KMS-11 (cell line): ENCODE data around the gene GNB1L.

Experiments used
- H2AFZ ChIP-seq: fragments of 200-600 bp; sonication (generic); 2 replicates; pipeline ENCODE4 v1.6.1; 2016; ENCODE audit warnings: antibody characterized with exemption, mixed run types, low read depth
- H3K27ac ChIP-seq: fragments of 200-600 bp; sonication (generic); 2 replicates; pipeline ENCODE4 v1.6.1; 2016; ENCODE audit warnings: mild to moderate bottlenecking, mixed run types
- H3K27me3 ChIP-seq: fragments of 200-600 bp; sonication (generic); 2 replicates; pipeline ENCODE4 v1.6.1; 2017; ENCODE audit warnings: mild to moderate bottlenecking, low read depth, mixed run types, moderate library complexity; ENCODE audit not compliant: insufficient read depth
- H3K36me3 ChIP-seq: fragments of 200-600 bp; sonication (generic); 2 replicates; pipeline ENCODE4 v1.6.1; 2017; ENCODE audit warnings: mild to moderate bottlenecking, mixed run types; ENCODE audit not compliant: insufficient read depth
- H3K4me1 ChIP-seq: fragments of 200-600 bp; sonication (generic); 2 replicates; pipeline ENCODE4 v1.6.1; 2016; ENCODE audit warnings: mild to moderate bottlenecking, low read depth, mixed run types; ENCODE audit not compliant: poor library complexity, severe bottlenecking
- H3K4me2 ChIP-seq: fragments of 200-600 bp; sonication (generic); 2 replicates; pipeline ENCODE4 v1.7.0; 2016; ENCODE audit warnings: mild to moderate bottlenecking, mixed run types
- H3K4me3 ChIP-seq: fragments of 200-600 bp; sonication (generic); IDR thresholded peaks from 2 replicates; pipeline ENCODE4 v1.6.1; 2017; ENCODE audit warnings: low read depth, low read length, mixed read lengths; ENCODE audit not compliant: insufficient read depth
- H3K79me2 ChIP-seq: fragments of 200-600 bp; sonication (generic); 2 replicates; pipeline ENCODE4 v1.6.1; 2016; ENCODE audit warnings: low read depth, mixed run types; ENCODE audit not compliant: insufficient read depth
- H3K9ac ChIP-seq: fragments of 200-600 bp; sonication (generic); 2 replicates; pipeline ENCODE4 v1.6.1; 2016; ENCODE audit warnings: mild to moderate bottlenecking, mixed run types
- H4K20me1 ChIP-seq: fragments of 200-600 bp; sonication (generic); 2 replicates; pipeline ENCODE4 v1.6.1; 2016; ENCODE audit warnings: mild to moderate bottlenecking, mixed run types; ENCODE audit not compliant: insufficient read depth
- TF ChIP-seq, protein P1 (sequence below): fragments of 200-600 bp; sonication (generic); conservative IDR thresholded peaks from 2 replicates; pipeline ENCODE4 v1.6.1; 2017; ENCODE audit warnings: low read depth, mild to moderate bottlenecking, antibody characterized with exemption, low read length, moderate library complexity, mixed read lengths

Gene GNB1L

DNA sequence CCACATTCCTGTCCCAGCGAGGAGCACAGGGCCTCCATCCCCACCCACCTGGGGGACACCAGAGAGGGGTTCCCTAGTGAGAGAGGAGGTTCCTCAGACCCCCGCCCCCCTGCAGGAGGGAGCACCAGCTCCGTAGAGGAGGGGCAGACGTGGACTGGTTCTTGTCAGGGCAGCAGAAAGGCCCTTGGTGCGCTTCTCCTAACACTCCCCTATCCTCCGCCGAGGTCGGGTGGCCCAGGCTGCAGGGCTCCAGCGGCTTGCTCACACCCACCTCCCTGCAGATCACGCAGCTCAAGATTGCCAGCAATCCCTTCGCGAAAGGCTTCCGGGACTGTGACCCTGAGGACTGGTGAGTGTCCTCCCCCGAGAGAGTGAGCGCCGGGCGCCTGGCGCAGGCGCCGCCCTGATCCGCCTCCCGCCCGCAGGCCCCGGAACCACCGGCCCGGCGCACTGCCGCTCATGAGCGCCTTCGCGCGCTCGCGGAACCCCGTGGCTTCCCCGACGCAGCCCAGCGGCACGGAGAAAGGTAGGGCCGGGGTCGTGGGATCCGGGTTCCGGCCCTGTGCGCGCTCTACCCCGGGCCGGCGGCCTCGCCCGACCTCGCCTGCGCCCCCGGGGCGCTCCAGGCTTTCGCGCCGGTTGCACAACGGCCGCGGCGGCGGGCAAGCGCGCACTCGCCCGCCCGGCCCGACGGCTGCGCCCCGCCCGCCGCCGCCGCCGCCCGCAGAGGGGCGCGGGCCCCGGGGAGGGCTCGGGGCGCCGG, 89.0 kb downstream of the GNB1L start:
- Histone ChIP-seq H3K4me2 (no peak overlapping the region), H3K36me3 (no peaks in the 10 kb centered on the region), H3K27ac (no peak overlapping the region), H2AFZ (no peak overlapping the region), H3K27me3 (peaks cover 36% of the 10 kb centered on the region; the same call in 1 of the 2 replicates), H4K20me1 (no peaks in the 10 kb centered on the region), H3K79me2 (no peaks in the 10 kb centered on the region), H3K4me3 (no peak overlapping the region), H3K9ac (no peak overlapping the region), H3K4me1 (no peaks in the 10 kb centered on the region)
- TF ChIP-seq, protein P1, sequence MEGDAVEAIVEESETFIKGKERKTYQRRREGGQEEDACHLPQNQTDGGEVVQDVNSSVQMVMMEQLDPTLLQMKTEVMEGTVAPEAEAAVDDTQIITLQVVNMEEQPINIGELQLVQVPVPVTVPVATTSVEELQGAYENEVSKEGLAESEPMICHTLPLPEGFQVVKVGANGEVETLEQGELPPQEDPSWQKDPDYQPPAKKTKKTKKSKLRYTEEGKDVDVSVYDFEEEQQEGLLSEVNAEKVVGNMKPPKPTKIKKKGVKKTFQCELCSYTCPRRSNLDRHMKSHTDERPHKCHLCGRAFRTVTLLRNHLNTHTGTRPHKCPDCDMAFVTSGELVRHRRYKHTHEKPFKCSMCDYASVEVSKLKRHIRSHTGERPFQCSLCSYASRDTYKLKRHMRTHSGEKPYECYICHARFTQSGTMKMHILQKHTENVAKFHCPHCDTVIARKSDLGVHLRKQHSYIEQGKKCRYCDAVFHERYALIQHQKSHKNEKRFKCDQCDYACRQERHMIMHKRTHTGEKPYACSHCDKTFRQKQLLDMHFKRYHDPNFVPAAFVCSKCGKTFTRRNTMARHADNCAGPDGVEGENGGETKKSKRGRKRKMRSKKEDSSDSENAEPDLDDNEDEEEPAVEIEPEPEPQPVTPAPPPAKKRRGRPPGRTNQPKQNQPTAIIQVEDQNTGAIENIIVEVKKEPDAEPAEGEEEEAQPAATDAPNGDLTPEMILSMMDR: no peak

DNA sequence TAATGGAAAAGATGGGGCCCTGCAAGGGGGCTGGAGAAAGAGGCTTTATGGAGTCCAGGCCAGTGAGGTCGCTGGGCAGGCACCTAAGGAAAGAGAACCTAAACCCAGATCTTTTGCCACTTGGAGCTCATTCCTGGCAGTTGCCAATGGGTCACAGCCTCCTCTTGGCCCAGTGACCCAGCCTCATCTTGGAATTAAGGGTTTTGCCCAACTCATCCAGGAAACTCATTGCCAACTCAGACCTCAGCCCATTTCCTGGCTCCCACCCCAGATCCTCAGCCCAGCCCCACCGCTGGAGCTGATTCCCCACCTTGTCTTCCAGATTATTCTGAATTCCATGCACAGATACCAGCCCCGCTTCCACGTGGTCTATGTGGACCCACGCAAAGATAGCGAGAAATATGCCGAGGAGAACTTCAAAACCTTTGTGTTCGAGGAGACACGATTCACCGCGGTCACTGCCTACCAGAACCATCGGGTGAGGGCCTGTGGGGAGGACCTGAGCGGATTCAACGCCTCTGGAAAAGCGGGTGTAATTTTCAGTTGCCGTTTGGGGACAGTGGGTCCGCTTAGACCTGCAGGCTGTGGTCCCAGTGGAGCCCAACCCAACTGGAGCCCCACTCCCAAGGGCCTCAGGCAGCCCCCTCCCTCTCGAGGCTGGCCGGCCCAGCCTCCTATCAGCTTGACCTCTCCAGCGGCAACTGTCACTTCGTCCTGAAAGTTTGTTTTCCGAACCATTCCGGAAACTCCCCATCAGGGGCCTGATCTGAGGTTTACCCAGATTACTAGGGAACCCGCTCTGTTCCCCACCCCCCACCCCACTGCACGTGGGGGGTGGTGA, 89.8 kb downstream of the GNB1L start:
- Histone ChIP-seq H3K9ac (no peak overlapping the region), H4K20me1 (no peaks in the 10 kb centered on the region), H3K36me3 (no peaks in the 10 kb centered on the region), H3K27me3 (peaks cover 34% of the 10 kb centered on the region; the same call in 1 of the 2 replicates), H3K4me2 (no peak overlapping the region), H3K27ac (no peak overlapping the region), H3K4me3 (no peak overlapping the region), H3K4me1 (no peaks in the 10 kb centered on the region), H3K79me2 (no peaks in the 10 kb centered on the region), H2AFZ (no peak overlapping the region)
- TF ChIP-seq, protein P1: no peak

DNA sequence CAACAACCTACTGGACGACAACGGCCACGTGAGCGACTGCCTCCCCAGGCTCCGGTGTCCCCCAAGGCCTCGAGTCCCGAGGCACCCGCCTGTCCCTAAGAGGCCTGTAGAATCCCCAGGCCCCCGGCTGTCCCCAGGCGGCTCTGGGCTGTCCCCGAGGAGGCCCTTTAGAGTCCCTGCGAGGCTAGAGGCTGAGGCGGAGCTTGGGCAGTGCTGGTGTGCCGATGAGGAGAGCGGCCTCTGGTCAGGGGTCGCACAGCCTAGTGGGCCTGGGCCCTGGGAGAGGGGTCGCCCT, 90.4 kb downstream of the GNB1L start:
- no peak overlapping the region for H3K27ac ChIP-seq
- peaks cover 33% of the 10 kb centered on the region; the same call in 1 of the 2 replicates for H3K27me3 ChIP-seq
- no peaks in the 10 kb centered on the region for H3K4me1 ChIP-seq

DNA sequence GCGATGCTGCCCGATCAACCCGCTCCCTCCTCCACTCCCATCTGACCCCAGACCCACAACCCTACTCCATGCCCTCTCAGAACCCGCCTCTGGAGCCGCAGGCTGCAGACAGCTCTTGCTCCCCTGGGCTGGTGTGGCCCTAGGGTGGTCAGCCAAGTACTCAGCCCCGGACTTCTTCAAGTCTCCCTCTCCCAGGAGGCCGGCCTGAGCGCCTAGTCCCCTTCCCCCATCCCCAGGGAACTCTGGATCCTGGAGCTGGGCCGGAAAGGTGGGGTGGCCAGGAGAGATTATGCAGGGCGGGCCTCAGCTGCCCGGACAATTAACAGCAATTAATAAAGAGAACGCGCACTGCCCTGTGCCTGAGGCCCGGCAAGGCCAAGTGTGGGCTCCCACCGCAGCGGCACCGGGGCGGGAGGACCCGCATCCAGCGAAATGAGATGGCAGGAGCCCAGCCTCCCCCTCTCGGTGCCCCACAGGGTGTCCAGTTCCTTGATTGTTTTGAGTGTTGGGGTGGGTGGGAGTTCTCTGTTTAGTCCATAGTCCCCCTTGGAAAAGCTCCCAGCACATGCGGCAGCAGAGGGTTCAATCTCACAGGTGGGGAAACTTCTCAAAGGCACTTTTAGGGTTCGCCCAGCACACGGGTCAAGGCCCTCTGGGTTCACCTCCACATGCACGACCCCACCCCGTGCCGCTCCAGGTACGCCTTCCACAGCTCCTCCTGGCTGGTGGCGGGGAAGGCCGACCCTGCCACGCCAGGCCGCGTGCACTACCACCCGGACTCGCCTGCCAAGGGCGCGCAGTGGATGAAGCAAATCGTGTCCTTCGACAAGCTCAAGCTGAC, 91.0 kb downstream of the GNB1L start:
- Histone ChIP-seq H3K9ac (no peak overlapping the region), H2AFZ (no peak overlapping the region), H3K4me2 (no peak overlapping the region), H4K20me1 (no peaks in the 10 kb centered on the region), H3K4me3 (no peak overlapping the region), H3K27me3 (peaks cover 33% of the 10 kb centered on the region; the same call in 1 of the 2 replicates), H3K36me3 (no peaks in the 10 kb centered on the region), H3K27ac (no peak overlapping the region), H3K4me1 (no peaks in the 10 kb centered on the region), H3K79me2 (no peaks in the 10 kb centered on the region)
- TF ChIP-seq, protein P1: no peak

More for the DNA sequence above, 90.4 kb downstream of the GNB1L start:
- no peaks in the 10 kb centered on the region for H3K79me2 ChIP-seq
- H3K4me3 ChIP-seq: no peak overlapping the region
- no peak overlapping the region for H3K9ac ChIP-seq
- TF ChIP-seq, protein P1: no peak
- no peak overlapping the region for H2AFZ ChIP-seq
- no peaks in the 10 kb centered on the region for H4K20me1 ChIP-seq
- H3K36me3 ChIP-seq: no peaks in the 10 kb centered on the region
- H3K4me2 ChIP-seq: no peak overlapping the region
